HL-60/S4 treated with phorbol 12-myristate 13-acetate at 8.2 ng/mL for 4 days and 3 days (cell line): ENCODE data around the gene SLC25A10.

Experiments used
- in situ Hi-C: fragments of 300-500 bp; cut with MboI; formaldehyde crosslinking; loops from 2 replicates; pipeline ENCODE4 v1.15.0; 2022; ENCODE audit warnings: low sequenced_read_pairs

The SLC25A10 gene

GRCh38 chr17:81686614-81687013, 25.5 kb upstream of the SLC25A10 start:
- in situ Hi-C loops, result no loop called here

- in situ Hi-C loops, result no loop called here
These were observed 24.1 kb upstream of the SLC25A10 start for GRCh38 chr17:81687770-81688541.

DNA sequence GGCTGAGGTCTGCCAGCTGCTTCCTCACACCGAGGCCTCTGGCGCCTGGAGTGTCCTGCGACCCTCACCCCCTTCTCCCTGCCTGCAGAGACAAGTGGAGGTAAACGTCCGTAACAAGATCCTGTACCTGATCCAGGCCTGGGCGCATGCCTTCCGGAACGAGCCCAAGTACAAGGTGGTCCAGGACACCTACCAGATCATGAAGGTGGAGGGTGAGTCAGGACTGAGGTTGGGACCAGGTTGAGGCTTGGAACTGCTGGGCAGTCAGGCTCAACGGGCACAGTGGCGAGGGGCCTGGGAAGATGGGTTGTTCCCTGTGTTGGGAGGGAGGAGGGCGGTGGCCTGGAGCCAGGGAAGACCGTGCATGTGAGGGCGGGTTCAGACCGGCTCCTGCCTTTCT, 23.5 kb upstream of the SLC25A10 start:
- in situ Hi-C loops, result no loop called here

DNA sequence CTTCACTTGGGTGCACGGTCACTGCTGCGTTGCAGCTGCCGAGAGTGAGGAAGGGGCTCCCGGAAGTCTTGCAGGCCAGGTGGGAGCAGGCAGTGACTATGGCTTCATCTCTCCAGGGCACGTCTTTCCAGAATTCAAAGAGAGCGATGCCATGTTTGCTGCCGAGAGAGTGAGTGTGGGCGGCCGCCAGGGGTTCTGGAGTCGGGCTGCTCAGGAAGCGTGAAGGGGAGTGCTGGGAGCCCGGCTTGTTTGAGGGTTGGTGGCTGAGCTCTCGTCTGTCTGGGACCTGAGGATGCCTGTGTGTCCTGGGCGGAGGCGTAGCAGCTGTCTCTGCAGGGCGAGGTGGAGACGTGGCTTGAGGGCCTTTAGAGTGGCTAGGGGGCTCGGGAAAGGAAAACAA, 22.0 kb upstream of the SLC25A10 start:
- in situ Hi-C loops, result no loop called here

DNA sequence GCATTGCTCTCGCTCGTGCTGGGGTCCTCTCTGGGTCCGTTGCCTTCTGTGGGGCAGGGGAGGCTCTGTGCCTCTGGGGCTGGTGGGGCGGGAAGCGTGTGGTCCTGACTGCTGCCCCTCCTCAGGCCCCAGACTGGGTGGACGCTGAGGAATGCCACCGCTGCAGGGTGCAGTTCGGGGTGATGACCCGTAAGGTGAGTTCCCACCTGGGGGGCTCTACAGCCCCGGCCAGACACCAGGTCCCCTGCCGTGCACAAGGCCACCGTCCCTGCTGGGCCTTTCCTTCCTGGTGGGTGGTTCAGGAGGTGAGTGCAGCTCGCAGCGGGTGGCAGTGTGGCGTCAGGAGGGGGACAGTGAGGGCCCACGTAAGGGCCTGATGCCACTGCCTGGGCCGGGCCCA, 21.5 kb upstream of the SLC25A10 start:
- in situ Hi-C loops, result no loop called here

- in situ Hi-C loops, result no loop called here
These were observed 20.9 kb upstream of the SLC25A10 start for GRCh38 chr17:81691196-81691595.

- in situ Hi-C loops, result no loop called here
These were observed 20.5 kb upstream of the SLC25A10 start for GRCh38 chr17:81691608-81692007.

DNA sequence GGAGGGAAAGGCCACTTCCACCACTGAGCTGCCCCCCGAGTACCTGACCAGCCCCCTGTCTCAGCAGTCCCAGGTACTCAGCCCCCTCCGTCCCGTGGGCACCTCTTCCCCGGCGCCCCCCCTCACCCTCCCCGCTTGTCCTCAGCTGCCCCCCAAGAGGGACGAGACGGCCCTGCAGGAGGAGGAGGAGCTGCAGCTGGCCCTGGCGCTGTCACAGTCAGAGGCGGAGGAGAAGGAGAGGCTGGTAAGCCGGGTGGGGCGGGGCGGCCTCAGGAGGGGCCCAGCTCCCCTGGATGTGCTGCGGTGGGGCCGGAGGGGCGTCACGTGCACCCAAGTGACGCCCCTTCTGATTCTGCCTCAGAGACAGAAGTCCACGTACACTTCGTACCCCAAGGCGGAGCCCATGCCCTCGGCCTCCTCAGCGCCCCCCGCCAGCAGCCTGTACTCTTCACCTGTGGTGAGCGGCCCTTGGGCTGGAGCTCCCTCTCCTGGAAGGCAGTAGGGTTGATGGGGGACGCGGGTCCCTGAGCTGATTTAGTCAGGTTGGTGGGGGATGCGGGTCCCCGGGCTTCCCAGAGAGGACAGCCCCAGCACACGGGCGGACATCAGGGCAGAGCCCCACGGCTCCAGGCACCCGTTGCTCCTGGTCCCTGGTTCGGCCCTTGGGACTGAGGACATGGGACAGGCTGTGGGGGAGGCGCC, 18.4 kb upstream of the SLC25A10 start:
- in situ Hi-C loops, result no loop called here

DNA sequence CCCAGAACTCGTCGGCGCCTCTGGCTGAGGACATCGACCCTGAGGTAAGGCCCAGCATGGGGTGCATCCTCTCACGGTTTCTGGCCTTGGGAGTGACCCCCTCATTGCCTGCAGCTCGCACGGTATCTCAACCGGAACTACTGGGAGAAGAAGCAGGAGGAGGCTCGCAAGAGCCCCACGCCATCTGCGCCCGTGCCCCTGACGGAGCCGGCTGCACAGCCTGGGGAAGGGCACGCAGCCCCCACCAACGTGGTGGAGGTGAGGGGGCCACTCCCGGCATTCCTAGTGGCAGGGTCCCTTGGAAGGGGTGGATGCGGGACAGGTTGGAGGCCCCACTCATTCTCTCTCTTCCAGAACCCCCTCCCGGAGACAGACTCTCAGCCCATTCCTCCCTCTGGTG, 17.3 kb upstream of the SLC25A10 start:
- in situ Hi-C loops, result no loop called here

DNA sequence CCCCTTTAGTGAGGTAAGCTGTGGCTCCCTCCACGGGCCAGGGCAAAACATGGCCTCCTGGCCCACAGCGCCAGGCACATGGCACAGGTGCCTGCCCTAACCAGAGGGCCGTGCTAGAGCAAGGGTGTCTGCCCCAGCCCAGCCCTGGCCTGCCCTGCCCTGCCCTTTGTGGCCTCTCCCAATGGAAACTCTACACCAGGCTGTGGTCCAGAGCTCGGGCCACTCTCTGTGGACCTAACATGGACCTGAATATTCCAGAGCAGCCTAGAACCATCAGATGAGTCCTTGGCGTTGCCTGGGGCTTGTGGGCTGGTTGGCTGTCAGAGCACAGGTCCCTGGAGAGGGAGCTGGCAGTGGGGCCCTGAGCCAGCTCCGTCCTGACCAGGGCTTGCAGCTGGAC, 16.9 kb upstream of the SLC25A10 start:
- in situ Hi-C loops, result no loop called here

DNA sequence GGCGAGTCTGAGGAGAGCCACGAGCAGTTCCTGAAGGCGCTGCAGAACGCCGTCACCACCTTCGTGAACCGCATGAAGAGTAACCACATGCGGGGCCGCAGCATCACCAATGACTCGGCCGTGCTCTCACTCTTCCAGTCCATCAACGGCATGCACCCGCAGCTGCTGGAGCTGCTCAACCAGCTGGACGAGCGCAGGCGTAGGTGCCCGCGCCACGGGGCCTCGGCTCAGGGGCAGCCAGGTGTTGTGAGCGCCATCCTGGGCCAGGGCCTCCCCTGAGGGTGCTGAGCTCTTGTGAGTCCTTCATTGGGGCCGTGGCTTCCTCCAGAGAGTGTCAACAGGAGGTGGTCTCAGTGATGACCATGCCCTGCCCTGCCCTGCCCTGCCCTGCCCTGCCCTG, 16.3 kb upstream of the SLC25A10 start:
- in situ Hi-C loops, result no loop called here

DNA sequence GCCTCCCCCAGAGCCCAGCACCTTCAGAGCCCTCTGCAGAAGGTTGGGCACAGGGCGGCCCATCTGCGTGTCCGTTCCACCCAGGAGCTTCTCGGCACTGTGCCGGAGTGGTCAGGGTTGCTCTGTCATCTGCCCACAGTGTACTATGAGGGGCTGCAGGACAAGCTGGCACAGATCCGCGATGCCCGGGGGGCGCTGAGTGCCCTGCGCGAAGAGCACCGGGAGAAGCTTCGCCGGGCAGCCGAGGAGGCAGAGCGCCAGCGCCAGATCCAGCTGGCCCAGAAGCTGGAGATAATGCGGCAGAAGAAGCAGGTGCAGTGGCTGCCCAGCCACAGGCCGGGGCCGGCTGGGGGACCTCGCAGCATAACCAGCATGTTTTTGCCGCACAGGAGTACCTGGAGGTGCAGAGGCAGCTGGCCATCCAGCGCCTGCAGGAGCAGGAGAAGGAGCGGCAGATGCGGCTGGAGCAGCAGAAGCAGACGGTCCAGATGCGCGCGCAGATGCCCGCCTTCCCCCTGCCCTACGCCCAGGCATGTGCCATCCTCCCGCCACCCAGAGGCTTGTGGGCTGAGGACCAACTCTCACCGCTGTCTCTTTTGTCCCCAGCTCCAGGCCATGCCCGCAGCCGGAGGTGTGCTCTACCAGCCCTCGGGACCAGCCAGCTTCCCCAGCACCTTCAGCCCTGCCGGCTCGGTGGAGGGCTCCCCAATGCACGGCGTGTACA, 15.7 kb upstream of the SLC25A10 start:
- in situ Hi-C loops, result no loop called here

- in situ Hi-C loops, result no loop called here
These were observed 14.6 kb upstream of the SLC25A10 start for GRCh38 chr17:81697261-81698044.

GRCh38 chr17:81700353-81701287, 11.5 kb upstream of the SLC25A10 start:
- in situ Hi-C loops, result no loop called here

- in situ Hi-C loops, result no loop called here
These were observed 10.6 kb upstream of the SLC25A10 start for GRCh38 chr17:81701288-81702071.

DNA sequence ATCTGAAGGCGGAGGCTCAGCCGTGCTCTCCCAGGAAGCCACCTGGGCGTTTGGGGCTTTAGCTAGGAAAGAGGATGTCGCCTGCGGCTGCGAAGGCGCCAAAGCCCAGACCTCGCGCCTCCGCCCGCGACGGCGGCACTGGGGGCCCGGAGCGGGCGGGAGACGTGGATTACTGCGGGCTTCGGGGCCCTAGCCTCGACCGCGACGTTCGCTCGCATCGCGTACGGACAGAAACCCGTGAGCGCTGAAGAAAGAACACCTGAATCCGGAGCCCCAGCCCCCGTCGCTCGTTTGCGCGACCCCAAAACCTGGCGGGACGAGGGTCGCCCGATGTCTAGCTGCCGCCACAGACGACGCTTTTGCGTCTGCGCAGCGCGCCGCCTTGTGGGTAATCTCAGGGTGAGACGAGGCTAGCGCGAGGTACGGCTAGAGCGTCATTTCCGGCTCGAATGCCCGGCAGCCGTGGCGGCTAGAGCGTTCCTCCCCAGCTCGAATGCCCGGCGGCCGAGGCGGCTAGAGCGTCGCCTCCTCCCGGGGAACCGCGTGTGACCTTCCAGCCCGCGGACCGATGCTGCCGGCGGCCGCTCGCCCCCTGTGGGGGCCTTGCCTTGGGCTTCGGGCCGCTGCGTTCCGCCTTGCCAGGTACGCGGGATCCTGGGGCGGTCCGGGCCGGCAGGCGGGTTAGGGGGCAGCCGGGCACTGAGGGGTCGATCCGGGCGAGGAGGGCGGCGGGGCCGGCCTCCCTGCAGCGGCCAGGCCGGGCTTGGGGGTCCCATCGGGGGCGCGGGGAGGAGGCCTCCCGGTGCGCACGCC, 8.9 kb upstream of the SLC25A10 start, which contains the start of gene MRPL12:
Gene MRPL12 (plus strand): TSS at position 434 of the 813 bp plus-strand sequence. CDS start 135 bp downstream, at position 569.
- in situ Hi-C loops, result no loop called here

DNA sequence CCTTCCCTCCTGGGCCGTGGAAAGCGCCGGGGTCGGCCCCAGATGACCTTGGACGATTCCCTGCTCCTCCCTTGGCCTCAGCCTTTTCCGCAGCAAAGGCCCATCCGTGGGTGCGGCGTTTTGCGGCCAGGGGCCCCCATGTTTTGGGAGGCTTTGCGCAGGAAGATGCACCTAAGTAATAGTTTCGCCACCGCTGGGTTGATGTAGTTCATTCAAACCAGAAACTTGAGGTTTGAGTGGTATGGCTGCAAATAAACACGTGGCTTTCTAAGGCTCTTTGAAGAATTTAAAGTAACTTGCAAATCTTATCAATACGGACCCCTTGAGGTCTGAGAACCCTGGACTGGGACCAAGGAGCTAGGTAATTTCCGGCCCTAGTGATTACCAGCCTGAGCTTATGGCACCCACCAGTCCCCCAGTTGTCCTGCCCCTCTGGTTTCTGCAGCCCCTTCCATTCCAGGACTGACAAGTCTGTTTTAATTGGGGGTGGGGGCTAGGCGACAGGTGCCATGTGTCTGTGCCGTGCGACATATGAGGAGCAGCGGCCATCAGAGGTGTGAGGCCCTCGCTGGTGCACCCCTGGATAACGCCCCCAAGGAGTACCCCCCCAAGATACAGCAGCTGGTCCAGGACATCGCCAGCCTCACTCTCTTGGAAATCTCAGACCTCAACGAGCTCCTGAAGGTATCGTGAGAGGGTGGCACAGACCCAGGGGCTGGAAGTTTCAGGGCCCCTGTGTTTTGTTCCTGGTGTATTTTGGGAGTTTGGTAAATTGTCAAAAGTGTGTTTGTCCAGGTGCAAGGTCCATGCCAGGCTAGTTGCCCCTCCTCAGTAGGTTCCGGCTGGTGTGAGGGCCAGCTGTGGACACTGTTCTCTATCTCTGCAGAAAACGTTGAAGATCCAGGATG, 8.1 kb upstream of the SLC25A10 start:
- in situ Hi-C loops, result no loop called here
